ENCODE results near the gene FEM1A.
"Not testable (repeated sequence)": the region's sequence is repeated elsewhere in the genome, so short reads cannot be mapped to it uniquely, and the experiment has no call there.

The FEM1A gene, protein sequence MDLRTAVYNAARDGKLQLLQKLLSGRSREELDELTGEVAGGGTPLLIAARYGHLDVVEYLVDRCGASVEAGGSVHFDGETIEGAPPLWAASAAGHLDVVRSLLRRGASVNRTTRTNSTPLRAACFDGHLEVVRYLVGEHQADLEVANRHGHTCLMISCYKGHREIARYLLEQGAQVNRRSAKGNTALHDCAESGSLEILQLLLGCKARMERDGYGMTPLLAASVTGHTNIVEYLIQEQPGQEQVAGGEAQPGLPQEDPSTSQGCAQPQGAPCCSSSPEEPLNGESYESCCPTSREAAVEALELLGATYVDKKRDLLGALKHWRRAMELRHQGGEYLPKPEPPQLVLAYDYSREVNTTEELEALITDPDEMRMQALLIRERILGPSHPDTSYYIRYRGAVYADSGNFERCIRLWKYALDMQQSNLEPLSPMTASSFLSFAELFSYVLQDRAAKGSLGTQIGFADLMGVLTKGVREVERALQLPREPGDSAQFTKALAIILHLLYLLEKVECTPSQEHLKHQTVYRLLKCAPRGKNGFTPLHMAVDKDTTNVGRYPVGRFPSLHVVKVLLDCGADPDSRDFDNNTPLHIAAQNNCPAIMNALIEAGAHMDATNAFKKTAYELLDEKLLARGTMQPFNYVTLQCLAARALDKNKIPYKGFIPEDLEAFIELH

DNA sequence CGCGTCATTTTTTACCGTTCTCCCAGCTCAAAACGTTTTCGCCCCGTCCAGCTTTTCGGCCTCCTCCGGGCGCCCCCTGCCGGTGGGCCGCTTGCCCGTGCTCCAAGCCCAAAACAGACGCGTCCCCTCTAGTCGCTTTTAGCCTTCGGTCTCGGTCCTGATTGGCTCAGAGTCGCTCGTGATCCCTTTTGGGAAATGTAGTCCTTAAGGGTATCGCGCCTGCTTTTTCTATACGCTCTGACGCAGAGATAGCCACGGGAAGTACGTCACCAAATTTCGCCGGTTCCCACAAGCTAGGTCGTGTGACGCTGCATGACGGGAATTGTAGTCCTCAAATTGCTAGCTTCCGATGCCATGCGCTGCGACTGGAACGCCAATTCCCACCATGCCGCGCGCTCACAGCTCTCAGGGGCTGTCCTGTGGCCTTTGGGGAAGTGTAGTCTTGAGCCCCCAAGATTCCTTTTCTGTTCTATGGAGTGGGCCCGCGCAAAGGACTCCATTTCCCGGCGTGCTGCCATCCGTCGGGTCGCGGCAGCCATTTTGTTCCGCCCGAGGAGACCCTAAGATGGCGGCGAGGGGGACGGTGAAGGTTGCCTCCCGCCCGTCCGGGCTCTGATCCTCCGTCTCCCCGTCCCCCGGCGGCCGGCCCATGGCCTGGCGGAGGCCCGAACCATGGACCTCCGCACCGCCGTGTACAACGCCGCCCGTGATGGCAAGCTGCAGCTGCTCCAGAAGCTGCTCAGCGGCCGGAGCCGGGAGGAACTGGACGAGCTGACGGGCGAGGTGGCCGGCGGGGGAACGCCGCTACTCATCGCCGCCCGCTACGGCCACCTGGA, at the start of gene FEM1A:
Gene FEM1A, plus strand, starts transcription at position 552 of the 836 bp plus-strand sequence. Its CDS starts 121 bp downstream, at position 673.
- TF ChIP-seq, protein P1, sequence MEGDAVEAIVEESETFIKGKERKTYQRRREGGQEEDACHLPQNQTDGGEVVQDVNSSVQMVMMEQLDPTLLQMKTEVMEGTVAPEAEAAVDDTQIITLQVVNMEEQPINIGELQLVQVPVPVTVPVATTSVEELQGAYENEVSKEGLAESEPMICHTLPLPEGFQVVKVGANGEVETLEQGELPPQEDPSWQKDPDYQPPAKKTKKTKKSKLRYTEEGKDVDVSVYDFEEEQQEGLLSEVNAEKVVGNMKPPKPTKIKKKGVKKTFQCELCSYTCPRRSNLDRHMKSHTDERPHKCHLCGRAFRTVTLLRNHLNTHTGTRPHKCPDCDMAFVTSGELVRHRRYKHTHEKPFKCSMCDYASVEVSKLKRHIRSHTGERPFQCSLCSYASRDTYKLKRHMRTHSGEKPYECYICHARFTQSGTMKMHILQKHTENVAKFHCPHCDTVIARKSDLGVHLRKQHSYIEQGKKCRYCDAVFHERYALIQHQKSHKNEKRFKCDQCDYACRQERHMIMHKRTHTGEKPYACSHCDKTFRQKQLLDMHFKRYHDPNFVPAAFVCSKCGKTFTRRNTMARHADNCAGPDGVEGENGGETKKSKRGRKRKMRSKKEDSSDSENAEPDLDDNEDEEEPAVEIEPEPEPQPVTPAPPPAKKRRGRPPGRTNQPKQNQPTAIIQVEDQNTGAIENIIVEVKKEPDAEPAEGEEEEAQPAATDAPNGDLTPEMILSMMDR (conservative IDR thresholded peaks at IDR 0.05; ENCODE audit: low read depth, low read length), result peak; percentile 98
- peak within 1 kb of the TSS; percentile 72 for H3K4me3 ChIP-seq (ENCODE audit: low read length)
- DNase-seq (ENCODE audit: low read depth), result peak; percentile 100

DNA sequence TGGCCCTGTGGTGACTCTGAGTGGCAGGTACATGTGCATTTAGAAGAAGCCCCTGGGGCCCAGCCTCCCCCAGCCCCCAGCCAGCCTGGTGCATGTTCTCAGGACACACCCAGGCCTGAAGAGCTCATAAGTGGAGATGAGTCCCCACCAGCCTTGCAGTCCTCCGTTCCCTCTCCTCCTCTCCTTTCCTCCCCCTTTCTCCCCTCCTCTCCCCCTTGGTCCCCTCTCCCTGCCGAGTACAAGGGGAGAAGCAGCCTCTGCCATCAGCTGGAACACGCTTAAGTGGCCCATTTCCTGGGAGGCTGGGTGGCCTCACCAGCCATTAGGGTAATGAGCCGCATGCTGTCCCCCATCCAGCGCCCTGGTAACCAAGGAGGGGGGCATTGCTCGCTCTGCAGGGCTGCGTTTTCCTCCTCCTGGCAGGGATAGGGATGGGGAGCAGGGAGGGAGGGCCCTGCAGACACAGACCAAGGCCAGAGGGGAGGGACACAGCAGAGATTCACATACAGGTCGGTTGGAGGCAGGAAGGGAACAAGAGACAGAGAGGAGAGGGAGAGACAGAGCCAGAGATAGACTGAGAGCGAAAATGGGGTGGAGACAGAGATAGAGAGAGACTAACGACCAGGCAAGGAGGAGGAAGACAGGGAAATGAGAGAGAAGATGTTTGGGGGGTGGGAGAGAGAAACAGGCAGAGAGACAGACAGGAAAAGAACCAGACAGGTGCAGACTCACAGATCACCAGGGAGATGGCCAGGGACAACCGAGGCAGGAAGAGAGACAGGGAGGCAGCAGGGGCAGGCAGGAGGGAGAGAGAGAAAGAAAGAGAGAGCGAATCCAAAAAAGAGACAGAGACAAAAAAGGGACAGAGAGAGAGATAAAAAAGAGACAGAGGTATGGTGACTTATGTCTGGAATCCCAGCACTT, 48.5 kb upstream of the FEM1A start:
- no peak overlapping the region for H3K4me3 ChIP-seq (ENCODE audit: low read length)
- DNase-seq (ENCODE audit: low read depth), result no peak
- TF ChIP-seq, protein P1 (conservative IDR thresholded peaks at IDR 0.05; ENCODE audit: low read depth, low read length), result no peak

DNA sequence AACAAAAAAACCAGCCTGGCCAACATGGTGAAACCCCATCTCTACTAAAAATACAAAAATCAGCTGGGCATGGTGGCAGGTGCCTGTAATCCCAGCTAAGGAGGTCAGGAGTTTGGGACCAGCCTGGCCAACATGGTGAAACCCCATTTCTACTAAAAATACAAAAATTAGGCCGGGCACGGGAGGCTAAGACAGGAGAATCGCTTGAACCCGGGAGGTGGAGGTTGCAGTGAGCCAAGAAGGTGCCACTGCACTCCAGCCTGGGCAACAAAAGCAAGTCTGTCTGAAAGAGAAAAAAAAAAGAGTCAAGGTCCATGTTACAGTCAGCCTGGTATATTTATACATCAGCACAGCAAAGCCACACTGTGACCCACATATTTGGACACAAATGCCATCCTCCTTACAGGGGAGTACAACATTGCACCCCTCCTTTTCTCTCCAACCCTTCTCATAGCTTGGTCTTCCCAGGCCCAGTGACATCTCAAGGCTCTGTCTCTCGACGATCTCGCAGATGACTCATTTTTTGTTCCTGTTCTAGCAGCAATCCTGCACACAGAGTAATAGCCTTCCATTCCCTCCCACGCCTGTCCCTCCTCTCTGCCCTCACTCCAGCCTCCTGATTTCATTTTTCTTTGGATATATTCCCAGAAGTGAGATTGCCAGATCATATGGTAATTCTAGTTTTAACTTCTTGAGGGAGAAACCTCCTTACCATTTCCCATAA, 46.9 kb upstream of the FEM1A start:
- TF ChIP-seq, protein P1 (conservative IDR thresholded peaks at IDR 0.05; ENCODE audit: low read depth, low read length), result no peak
- no peak overlapping the region for H3K4me3 ChIP-seq (ENCODE audit: low read length)
- DNase-seq (ENCODE audit: low read depth), result peak; percentile 81

DNA sequence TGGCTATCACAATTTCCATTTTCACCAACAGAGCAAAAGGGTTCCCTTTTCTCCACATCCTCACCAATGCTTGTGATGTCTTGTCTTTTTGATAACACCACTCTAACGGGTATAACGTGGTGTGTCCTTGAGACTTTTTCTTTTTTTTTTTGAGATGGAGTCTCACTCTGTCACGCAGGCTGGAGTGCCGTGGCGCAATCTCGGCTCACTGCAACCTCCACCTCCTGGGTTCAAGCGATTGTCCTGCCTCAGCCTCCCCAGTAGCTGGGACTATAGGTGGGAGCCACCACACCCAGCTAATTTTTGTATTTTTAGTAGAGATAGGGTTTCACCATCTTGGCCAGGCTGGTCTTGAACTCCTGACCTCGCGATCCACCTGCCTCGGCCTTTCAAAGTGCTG, 46.4 kb upstream of the FEM1A start:
- DNase-seq (ENCODE audit: low read depth); H3K4me3 ChIP-seq (ENCODE audit: low read length): not testable (repeated sequence)

DNA sequence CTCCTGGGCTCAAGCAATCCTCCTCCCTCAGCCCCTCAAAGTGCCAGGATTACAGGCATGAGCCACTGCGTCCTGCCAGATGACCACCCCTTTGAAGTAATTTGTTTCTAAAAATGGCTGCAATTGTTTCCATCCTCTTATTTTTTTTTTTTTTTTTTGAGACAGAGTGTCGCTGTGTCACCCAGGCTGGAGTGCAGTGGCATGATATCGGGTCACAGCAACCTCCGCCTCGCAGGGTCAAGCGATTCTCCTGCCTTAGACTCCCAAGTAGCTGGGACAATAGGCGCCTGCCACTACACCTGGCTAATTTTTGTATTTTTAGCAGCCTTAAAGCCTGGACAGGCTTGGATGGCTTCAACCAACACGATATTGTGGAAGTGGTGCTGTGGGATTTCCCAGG, 45.5 kb upstream of the FEM1A start:
- DNase-seq (ENCODE audit: low read depth), result no peak
- TF ChIP-seq, protein P1 (conservative IDR thresholded peaks at IDR 0.05; ENCODE audit: low read depth, low read length), result no peak
- no peak overlapping the region for H3K4me3 ChIP-seq (ENCODE audit: low read length)

DNA sequence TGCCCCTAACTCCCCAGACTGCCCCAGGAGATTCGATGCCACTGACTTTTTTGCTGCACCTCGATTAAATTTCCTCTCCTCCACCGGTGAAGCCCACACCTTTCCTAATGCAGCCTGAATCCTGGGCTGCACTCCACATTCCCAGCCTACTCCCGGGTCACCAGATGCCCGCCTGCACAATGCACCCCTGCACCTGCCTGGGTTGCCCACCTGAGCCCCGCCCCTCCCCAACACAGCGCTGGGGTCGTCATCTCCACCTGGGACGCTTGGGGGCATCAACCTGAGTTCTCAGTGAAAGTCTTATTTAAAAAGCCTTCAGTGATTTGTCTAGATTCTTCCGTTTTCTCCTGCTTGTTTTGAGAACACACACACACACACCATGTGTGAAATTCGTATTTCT, 43.3 kb upstream of the FEM1A start:
- DNase-seq (ENCODE audit: low read depth), result no peak
- TF ChIP-seq, protein P1 (conservative IDR thresholded peaks at IDR 0.05; ENCODE audit: low read depth, low read length), result no peak
- H3K4me3 ChIP-seq (ENCODE audit: low read length), result no peak overlapping the region

Data from retinal pigment epithelial cell (primary cell).